OCI-LY7 (cell line): ENCODE results near the gene MAP2K5.

ENCODE experiments used
- EZH2phosphoT487 ChIP-seq: fragments of 200-600 bp; sonication (generic); IDR thresholded peaks from 2 replicates; pipeline ENCODE4 v1.6.1; 2018; ENCODE audit warnings: low read depth, borderline replicate concordance, mild to moderate bottlenecking, mixed run types, antibody characterized with exemption, low read length, moderate library complexity, mixed read lengths
- TF ChIP-seq, protein P1 (sequence below): fragments of 200-600 bp; sonication (generic); conservative IDR thresholded peaks from 2 replicates; pipeline ENCODE4 v1.5.1; 2014; ENCODE audit warnings: mild to moderate bottlenecking, antibody characterized with exemption, low read length, moderate library complexity, mixed read lengths

- TF ChIP-seq, protein P1, sequence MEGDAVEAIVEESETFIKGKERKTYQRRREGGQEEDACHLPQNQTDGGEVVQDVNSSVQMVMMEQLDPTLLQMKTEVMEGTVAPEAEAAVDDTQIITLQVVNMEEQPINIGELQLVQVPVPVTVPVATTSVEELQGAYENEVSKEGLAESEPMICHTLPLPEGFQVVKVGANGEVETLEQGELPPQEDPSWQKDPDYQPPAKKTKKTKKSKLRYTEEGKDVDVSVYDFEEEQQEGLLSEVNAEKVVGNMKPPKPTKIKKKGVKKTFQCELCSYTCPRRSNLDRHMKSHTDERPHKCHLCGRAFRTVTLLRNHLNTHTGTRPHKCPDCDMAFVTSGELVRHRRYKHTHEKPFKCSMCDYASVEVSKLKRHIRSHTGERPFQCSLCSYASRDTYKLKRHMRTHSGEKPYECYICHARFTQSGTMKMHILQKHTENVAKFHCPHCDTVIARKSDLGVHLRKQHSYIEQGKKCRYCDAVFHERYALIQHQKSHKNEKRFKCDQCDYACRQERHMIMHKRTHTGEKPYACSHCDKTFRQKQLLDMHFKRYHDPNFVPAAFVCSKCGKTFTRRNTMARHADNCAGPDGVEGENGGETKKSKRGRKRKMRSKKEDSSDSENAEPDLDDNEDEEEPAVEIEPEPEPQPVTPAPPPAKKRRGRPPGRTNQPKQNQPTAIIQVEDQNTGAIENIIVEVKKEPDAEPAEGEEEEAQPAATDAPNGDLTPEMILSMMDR = no peak
- no peak for TF ChIP-seq EZH2phosphoT487
Measured at GRCh38 chr15:67750371-67750770, 207.9 kb downstream of the MAP2K5 start.
